Parathyroid adenoma (tissue), 2 donors: Measurements from ENCODE around the gene COL4A3.

Experiments
- H2AFZ ChIP-seq: fragments of 300-600 bp; sonication (generic); one replicate; pipeline ENCODE4 v1.7.0; 2017; ENCODE audit warnings: antibody characterized with exemption, mild to moderate bottlenecking
- H3K27ac ChIP-seq: fragments of 300-600 bp; sonication (generic); one replicate; pipeline ENCODE4 v1.7.0; 2017
- H3K27me3 ChIP-seq: fragments of 300-600 bp; sonication (generic); one replicate; pipeline ENCODE4 v1.7.0; 2017; ENCODE audit warnings: low read length; ENCODE audit not compliant: control insufficient read depth, insufficient read depth
- H3K36me3 ChIP-seq: fragments of 300-600 bp; sonication (generic); one replicate; pipeline ENCODE4 v1.7.0; 2017; ENCODE audit warnings: low read length; ENCODE audit not compliant: control insufficient read depth, insufficient read depth
- H3K4me1 ChIP-seq: fragments of 300-600 bp; sonication (generic); one replicate; pipeline ENCODE4 v1.7.0; 2017; ENCODE audit warnings: control low read depth
- H3K4me2 ChIP-seq: fragments of 300-600 bp; sonication (generic); one replicate; pipeline ENCODE4 v1.7.0; 2017; ENCODE audit warnings: low read length
- H3K4me3 ChIP-seq: fragments of 300-600 bp; sonication (generic); one replicate; pipeline ENCODE4 v1.7.0; 2017; ENCODE audit warnings: low read depth, low read length
- H3K79me2 ChIP-seq: fragments of 300-600 bp; sonication (generic); one replicate; pipeline ENCODE4 v1.7.0; 2017; ENCODE audit warnings: control low read depth
- H3K9ac ChIP-seq: fragments of 300-600 bp; sonication (generic); one replicate; pipeline ENCODE4 v1.7.0; 2017; ENCODE audit warnings: mild to moderate bottlenecking
- H3K9me3 ChIP-seq: fragments of 300-600 bp; sonication (generic); one replicate; pipeline ENCODE4 v1.7.0; 2017; ENCODE audit warnings: low read length; ENCODE audit not compliant: control insufficient read depth
- CTCF ChIP-seq: fragments of 300-600 bp; sonication (generic); IDR thresholded peaks from one replicate; pipeline ENCODE4 v1.7.0; 2017; ENCODE audit warnings: antibody characterized with exemption, mild to moderate bottlenecking
- donor health status: primary hyperparathyroidism.

Gene COL4A3

GRCh38 chr2:227123697-227124096 is 40.7 kb upstream of the COL4A3 start:
- Histone ChIP-seq H3K9me3 (no peaks in the 10 kb centered on the region), H3K4me3 (no peak overlapping the region), H3K4me2 (no peak overlapping the region), H2AFZ (no peak overlapping the region), H3K79me2 (no peaks in the 10 kb centered on the region), H3K27me3 (no peaks in the 10 kb centered on the region), H3K27ac (no peak overlapping the region), H3K4me1 (no peaks in the 10 kb centered on the region), H3K36me3 (no peaks in the 10 kb centered on the region), H3K9ac (no peak overlapping the region)
- no peak for TF ChIP-seq CTCF

- TF ChIP-seq CTCF: no peak
- Histone ChIP-seq H3K4me2 (no peak overlapping the region), H3K36me3 (no peaks in the 10 kb centered on the region), H3K9me3 (no peaks in the 10 kb centered on the region), H3K27ac (no peak overlapping the region), H3K4me1 (no peaks in the 10 kb centered on the region), H3K27me3 (no peaks in the 10 kb centered on the region), H3K9ac (no peak overlapping the region), H3K4me3 (no peak overlapping the region), H2AFZ (no peak overlapping the region), H3K79me2 (no peaks in the 10 kb centered on the region)
Measured at GRCh38 chr2:227124811-227125210, 39.6 kb upstream of the COL4A3 start.

- Histone ChIP-seq H3K36me3 (no peaks in the 10 kb centered on the region), H3K9ac (no peak overlapping the region), H3K9me3 (no peaks in the 10 kb centered on the region), H3K4me3 (no peak overlapping the region), H3K27ac (no peak overlapping the region), H3K4me2 (no peak overlapping the region), H3K27me3 (no peaks in the 10 kb centered on the region), H3K79me2 (no peaks in the 10 kb centered on the region), H2AFZ (no peak overlapping the region), H3K4me1 (no peaks in the 10 kb centered on the region)
- no peak for TF ChIP-seq CTCF
Measured at GRCh38 chr2:227125506-227125905, 38.9 kb upstream of the COL4A3 start.

GRCh38 chr2:227127201-227127600 is 37.2 kb upstream of the COL4A3 start:
- H3K9ac ChIP-seq: no peak overlapping the region
- no peak overlapping the region for H3K27ac ChIP-seq
- no peaks in the 10 kb centered on the region for H3K79me2 ChIP-seq
- no peaks in the 10 kb centered on the region for H3K9me3 ChIP-seq
- no peaks in the 10 kb centered on the region for H3K4me1 ChIP-seq
- TF ChIP-seq CTCF: no peak
- no peaks in the 10 kb centered on the region for H3K36me3 ChIP-seq
- no peak overlapping the region for H3K4me2 ChIP-seq
- no peaks in the 10 kb centered on the region for H3K27me3 ChIP-seq
- H2AFZ ChIP-seq: no peak overlapping the region
- no peak overlapping the region for H3K4me3 ChIP-seq

GRCh38 chr2:227130636-227131035 is 33.8 kb upstream of the COL4A3 start:
- Histone ChIP-seq H3K36me3 (no peaks in the 10 kb centered on the region), H3K79me2 (no peaks in the 10 kb centered on the region), H3K9me3 (no peaks in the 10 kb centered on the region), H3K4me1 (no peaks in the 10 kb centered on the region), H3K27me3 (no peaks in the 10 kb centered on the region), H2AFZ (no peak overlapping the region), H3K27ac (no peak overlapping the region), H3K9ac (no peak overlapping the region), H3K4me2 (no peak overlapping the region), H3K4me3 (no peak overlapping the region)
- no peak for TF ChIP-seq CTCF
